Trophoblast cell (in vitro differentiated cells and primary cell): ENCODE results near the gene LRRC56.

Source experiments
- DNase-seq, 2 donors: peaks; one replicate each; pipeline ENCODE4 v3.0.0-alpha.2; 2016
- H2AFZ ChIP-seq: 2 replicates; pipeline ENCODE4 v1.6.1; 2013; ENCODE audit warnings: low read length, moderate library complexity, mild to moderate bottlenecking; ENCODE audit not compliant: insufficient read depth, poor library complexity
- H2AK5ac ChIP-seq: 2 replicates; pipeline ENCODE4 v1.6.1; 2013; ENCODE audit warnings: mild to moderate bottlenecking, low read length
- H2BK120ac ChIP-seq: 2 replicates; pipeline ENCODE4 v1.6.1; 2013; ENCODE audit warnings: low read length, mild to moderate bottlenecking, moderate library complexity; ENCODE audit not compliant: insufficient read depth, poor library complexity
- H2BK12ac ChIP-seq: 2 replicates; pipeline ENCODE4 v1.6.1; 2013; ENCODE audit warnings: mild to moderate bottlenecking, low read length, moderate library complexity
- H2BK5ac ChIP-seq: 2 replicates; pipeline ENCODE4 v1.6.1; 2013; ENCODE audit warnings: low read length, low read depth, moderate library complexity, mild to moderate bottlenecking; ENCODE audit not compliant: poor library complexity
- H3K14ac ChIP-seq: 2 replicates; pipeline ENCODE4 v1.6.1; 2013; ENCODE audit warnings: mild to moderate bottlenecking, low read length
- H3K18ac ChIP-seq: 2 replicates; pipeline ENCODE4 v1.6.1; 2013; ENCODE audit warnings: mild to moderate bottlenecking, low read length
- H3K23ac ChIP-seq: 2 replicates; pipeline ENCODE4 v1.6.1; 2013; ENCODE audit warnings: low read length
- H3K27ac ChIP-seq: 2 replicates; pipeline ENCODE4 v1.5.1; 2013; ENCODE audit warnings: low read depth, mild to moderate bottlenecking, inconsistent platforms, low read length, moderate library complexity
- H3K27me3 ChIP-seq: 2 replicates; pipeline ENCODE4 v1.6.1; 2013; ENCODE audit warnings: inconsistent platforms, mild to moderate bottlenecking, low read length, moderate library complexity; ENCODE audit not compliant: insufficient read depth
- H3K36me3 ChIP-seq, 2 experiments: 1 replicate in 1 of 2; 2 replicates in 1 of 2; pipeline ENCODE4 v1.6.1; 2013; ENCODE audit warnings: low read length in 2 of 2, mild to moderate bottlenecking in 2 of 2, moderate library complexity in 1 of 2; ENCODE audit not compliant: insufficient read depth in 2 of 2, control insufficient read depth in 1 of 2
- H3K4ac ChIP-seq: 2 replicates; pipeline ENCODE4 v1.6.1; 2013; ENCODE audit warnings: low read depth, mild to moderate bottlenecking, low read length, moderate library complexity
- H3K4me1 ChIP-seq, 2 experiments: 1 replicate in 1 of 2; 2 replicates in 1 of 2; pipeline ENCODE4 v1.6.1; 2013; ENCODE audit warnings: low read length in 2 of 2, mild to moderate bottlenecking in 2 of 2, moderate library complexity in 1 of 2; ENCODE audit not compliant: insufficient read depth in 2 of 2, control insufficient read depth in 1 of 2
- H3K4me2 ChIP-seq: 2 replicates; pipeline ENCODE4 v1.6.1; 2013; ENCODE audit warnings: inconsistent platforms, mild to moderate bottlenecking, low read length, moderate library complexity
- H3K4me3 ChIP-seq: 2 replicates; pipeline ENCODE4 v1.5.1; 2013; ENCODE audit warnings: mild to moderate bottlenecking, low read depth, low read length, inconsistent platforms
- H3K79me1 ChIP-seq: one replicate; pipeline ENCODE4 v1.6.1; 2013; ENCODE audit warnings: low read length
- H3K79me2 ChIP-seq: 2 replicates; pipeline ENCODE4 v1.6.1; 2013; ENCODE audit warnings: low read length, mild to moderate bottlenecking; ENCODE audit not compliant: control insufficient read depth, insufficient read depth, poor library complexity
- H3K9ac ChIP-seq: 2 replicates; pipeline ENCODE4 v1.6.1; 2013; ENCODE audit warnings: mild to moderate bottlenecking, low read length
- H3K9me3 ChIP-seq: 2 replicates; pipeline ENCODE4 v1.6.1; 2013; ENCODE audit warnings: low read depth, mild to moderate bottlenecking, control low read depth, inconsistent platforms, low read length; ENCODE audit not compliant: insufficient read depth
- H4K12ac ChIP-seq: 2 replicates; pipeline ENCODE4 v1.6.1; 2013; ENCODE audit warnings: low read depth, mild to moderate bottlenecking, low read length, moderate library complexity
- H4K8ac ChIP-seq: 2 replicates; pipeline ENCODE4 v1.6.1; 2013; ENCODE audit warnings: low read depth, mild to moderate bottlenecking, low read length, moderate library complexity
- H4K91ac ChIP-seq: one replicate; pipeline ENCODE4 v1.6.1; 2013; ENCODE audit warnings: low read depth, mild to moderate bottlenecking, low read length, moderate library complexity
- WGBS: extraction: QIAGEN DNeasy Blood & Tissue Kit; methylation state at CpG from one replicate; pipeline ENCODE4 v1.1.7; 2013; ENCODE audit warnings: missing lambda C conversion rate; ENCODE audit not compliant: insufficient read length, insufficient coverage; ENCODE audit errors: extremely low coverage; 5-methylcytosine and 5-hydroxymethylcytosine counted together

LRRC56 gene

DNA sequence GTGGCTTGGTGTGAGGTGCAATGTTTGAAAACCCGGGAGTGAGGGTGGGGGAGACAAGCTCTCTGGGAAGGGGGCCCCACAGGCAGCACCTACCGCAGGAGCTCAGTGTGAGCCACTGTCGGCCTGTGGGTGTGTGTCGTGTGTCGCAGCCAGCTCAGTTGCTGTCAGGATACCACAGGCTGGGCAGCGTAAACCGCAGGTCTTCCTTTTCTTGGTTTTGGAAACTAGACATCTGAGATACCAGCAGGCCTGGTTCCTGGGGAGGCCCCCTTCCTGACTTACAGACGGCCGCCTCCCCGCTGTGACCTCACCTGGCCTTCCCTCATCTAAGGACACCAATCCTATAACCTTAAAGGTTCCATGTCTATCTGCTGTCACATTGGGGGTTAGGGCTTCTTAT lies 59.0 kb downstream of the LRRC56 start:
- Histone ChIP-seq H2BK5ac (no peak overlapping the region), H2AFZ (no peak overlapping the region), H3K9me3 (peaks cover 2% of the 10 kb centered on the region), H3K9ac (no peak overlapping the region), H3K14ac (no peak overlapping the region), H3K4me2 (no peak overlapping the region), H3K4me1 (no peaks in the 10 kb centered on the region), H3K36me3 (peaks cover 82 to 85% of the 10 kb centered on the region in 2 experiments), H2AK5ac (no peak overlapping the region), H4K91ac (no peak overlapping the region), H3K27ac (no peak overlapping the region), H3K23ac (no peak overlapping the region), H3K79me1 (no peaks in the 10 kb centered on the region), H3K18ac (no peak overlapping the region), H2BK120ac (no peak overlapping the region), H4K12ac (no peak overlapping the region), H3K79me2 (no peaks in the 10 kb centered on the region), H2BK12ac (no peak overlapping the region), H3K4ac (no peak overlapping the region), H3K27me3 (no peaks in the 10 kb centered on the region), H3K4me3 (no peak overlapping the region), H4K8ac (no peak overlapping the region)
- no CpG with 5 or more reads among the region's 10 CpGs for WGBS
- DNase-seq, result no peak

DNA sequence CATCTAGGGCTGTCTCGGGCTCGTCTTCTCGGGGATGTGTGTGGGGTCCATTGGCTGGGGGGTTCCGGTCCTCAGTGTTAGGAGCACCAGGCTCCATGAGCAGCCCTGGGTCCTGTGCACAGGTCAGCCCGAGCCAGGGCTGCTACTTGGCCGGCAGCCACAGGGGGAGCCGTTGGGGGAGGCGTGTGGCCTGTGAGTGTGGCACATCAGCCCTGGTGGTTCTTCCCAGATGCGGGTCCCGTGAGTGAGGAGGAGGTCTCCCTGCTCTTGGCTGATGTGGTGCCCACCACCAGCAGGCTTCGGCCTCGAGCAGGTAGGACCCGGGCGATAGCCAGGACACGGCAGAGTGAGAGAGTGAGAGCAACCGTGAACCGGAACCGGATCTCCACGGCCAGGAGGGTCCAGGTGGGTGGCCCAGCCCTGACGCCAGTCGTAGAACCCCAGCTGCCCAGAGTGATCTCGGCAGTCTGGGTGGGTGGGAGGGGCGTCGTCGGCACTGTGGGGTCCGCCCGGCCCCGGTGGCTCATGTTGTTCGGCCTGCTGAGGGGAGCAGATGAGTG lies 59.9 kb downstream of the LRRC56 start:
- DNase-seq, result no peak
- H3K4me1 ChIP-seq, result no peaks in the 10 kb centered on the region
- no CpG with 5 or more reads among the region's 29 CpGs for WGBS

DNA sequence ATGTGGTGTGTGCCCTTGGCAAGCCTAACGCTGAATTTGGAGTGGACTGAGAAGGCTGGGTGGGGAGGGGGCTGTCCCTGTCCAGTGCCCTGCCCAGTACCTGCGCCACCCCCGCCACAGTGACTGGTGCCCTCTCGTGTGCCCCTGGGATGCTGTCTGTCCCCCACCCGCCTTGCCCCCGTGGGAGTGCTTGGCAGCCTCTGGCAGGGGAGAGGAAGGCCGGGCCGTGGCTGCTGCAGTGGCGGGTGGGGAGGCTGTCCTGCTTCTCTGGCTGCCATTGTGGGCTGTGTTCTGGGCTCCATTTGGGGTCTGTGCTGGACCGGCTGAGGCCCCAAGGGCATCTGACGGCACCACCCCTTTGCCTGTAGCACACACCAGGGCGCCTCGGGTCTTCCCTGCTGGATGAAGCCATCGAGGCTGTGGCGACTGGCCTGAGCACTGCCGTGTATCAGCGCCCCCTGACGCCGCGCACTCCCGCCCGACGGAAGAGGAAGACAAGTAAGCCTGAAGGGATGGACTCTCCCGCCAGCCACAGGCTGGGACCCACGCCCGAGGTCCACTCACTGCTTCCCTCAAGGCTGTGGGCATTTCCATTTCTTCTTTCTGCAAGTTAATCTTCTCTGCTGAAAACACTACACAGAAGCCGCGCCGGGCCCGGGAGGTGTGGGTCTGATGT lies 60.8 kb downstream of the LRRC56 start:
- H3K18ac ChIP-seq, result no peak overlapping the region
- no peak overlapping the region for H4K8ac ChIP-seq
- no peak overlapping the region for H4K12ac ChIP-seq
- peak overlapping the region; percentile 25 for H3K4me3 ChIP-seq
- no peaks in the 10 kb centered on the region for H3K4me1 ChIP-seq
- no peak overlapping the region for H3K4ac ChIP-seq
- no peak overlapping the region for H3K9ac ChIP-seq
- no peak overlapping the region for H2BK120ac ChIP-seq
- peaks cover 84 to 86% of the 10 kb centered on the region in 2 experiments for H3K36me3 ChIP-seq
- H3K27me3 ChIP-seq, result no peaks in the 10 kb centered on the region
- H3K4me2 ChIP-seq, result no peak overlapping the region
- H3K79me1 ChIP-seq, result no peaks in the 10 kb centered on the region
- H3K9me3 ChIP-seq, result peaks cover 2% of the 10 kb centered on the region
- H2AK5ac ChIP-seq, result no peak overlapping the region
- DNase-seq, result no peak
- no peak overlapping the region for H4K91ac ChIP-seq
- H3K14ac ChIP-seq, result no peak overlapping the region
- H2BK12ac ChIP-seq, result no peak overlapping the region
- no peak overlapping the region for H2BK5ac ChIP-seq
- H3K23ac ChIP-seq, result no peak overlapping the region
- no peak overlapping the region for H3K27ac ChIP-seq
- no peaks in the 10 kb centered on the region for H3K79me2 ChIP-seq
- no CpG with 5 or more reads among the region's 30 CpGs for WGBS
- no peak overlapping the region for H2AFZ ChIP-seq

More for the DNA sequence above, 59.9 kb downstream of the LRRC56 start:
- no peak overlapping the region for H3K9ac ChIP-seq
- no peaks in the 10 kb centered on the region for H3K79me2 ChIP-seq
- H3K27me3 ChIP-seq, result no peaks in the 10 kb centered on the region
- no peak overlapping the region for H3K14ac ChIP-seq
- no peak overlapping the region for H2AFZ ChIP-seq
- peaks cover 2% of the 10 kb centered on the region for H3K9me3 ChIP-seq
- H2AK5ac ChIP-seq, result no peak overlapping the region
- H3K79me1 ChIP-seq, result no peaks in the 10 kb centered on the region
- no peak overlapping the region for H2BK120ac ChIP-seq
- H2BK12ac ChIP-seq, result no peak overlapping the region
- H3K27ac ChIP-seq, result no peak overlapping the region
- H3K36me3 ChIP-seq, result peaks cover 85 to 87% of the 10 kb centered on the region in 2 experiments
- no peak overlapping the region for H2BK5ac ChIP-seq
- H3K18ac ChIP-seq, result no peak overlapping the region
- H4K12ac ChIP-seq, result peak overlapping the region; percentile 4
- no peak overlapping the region for H4K8ac ChIP-seq
- no peak overlapping the region for H3K23ac ChIP-seq
- H4K91ac ChIP-seq, result no peak overlapping the region
- H3K4ac ChIP-seq, result no peak overlapping the region
- no peak overlapping the region for H3K4me2 ChIP-seq
- no peak overlapping the region for H3K4me3 ChIP-seq

- no peak for DNase-seq
- no peak overlapping the region for H3K14ac ChIP-seq
- no peaks in the 10 kb centered on the region for H3K4me1 ChIP-seq
- no peak overlapping the region for H2BK5ac ChIP-seq
- WGBS, result no CpG with 5 or more reads among the region's 23 CpGs
- H3K18ac ChIP-seq, result no peak overlapping the region
- H3K79me2 ChIP-seq, result no peaks in the 10 kb centered on the region
- no peak overlapping the region for H4K12ac ChIP-seq
- H2AFZ ChIP-seq, result no peak overlapping the region
- peaks cover 87 to 89% of the 10 kb centered on the region in 2 experiments for H3K36me3 ChIP-seq
- no peaks in the 10 kb centered on the region for H3K27me3 ChIP-seq
- no peak overlapping the region for H3K27ac ChIP-seq
- no peak overlapping the region for H3K4me3 ChIP-seq
- H3K79me1 ChIP-seq, result no peaks in the 10 kb centered on the region
- no peak overlapping the region for H4K91ac ChIP-seq
- no peak overlapping the region for H4K8ac ChIP-seq
- peaks cover 2% of the 10 kb centered on the region for H3K9me3 ChIP-seq
- H2BK120ac ChIP-seq, result no peak overlapping the region
- no peak overlapping the region for H3K23ac ChIP-seq
- no peak overlapping the region for H2BK12ac ChIP-seq
- no peak overlapping the region for H3K4me2 ChIP-seq
- no peak overlapping the region for H3K9ac ChIP-seq
- no peak overlapping the region for H2AK5ac ChIP-seq
- H3K4ac ChIP-seq, result no peak overlapping the region
Observed at GRCh38 chr11:601573-602245, 64.4 kb downstream of the LRRC56 start.
